D721Med (cell line): Measurements from ENCODE around the gene GPC2.

Source experiments
- DNase-seq: peaks from one replicate; pipeline ENCODE4 v3.0.0; 2011; ENCODE audit warnings: low spot score; ENCODE audit not compliant: insufficient read length
- FAIRE-seq: peaks from 2 replicates; lab custom pipeline; 2011; peaks lifted over from hg19 to GRCh38; lab: Jason Lieb, UNC
- TF ChIP-seq, protein P1 (sequence below): IDR thresholded peaks from 2 replicates; pipeline ENCODE4 v1.5.1; 2012; ENCODE audit warnings: mild to moderate bottlenecking, control low read depth; ENCODE audit not compliant: insufficient read depth; ENCODE audit errors: missing control alignments

Gene GPC2

DNA sequence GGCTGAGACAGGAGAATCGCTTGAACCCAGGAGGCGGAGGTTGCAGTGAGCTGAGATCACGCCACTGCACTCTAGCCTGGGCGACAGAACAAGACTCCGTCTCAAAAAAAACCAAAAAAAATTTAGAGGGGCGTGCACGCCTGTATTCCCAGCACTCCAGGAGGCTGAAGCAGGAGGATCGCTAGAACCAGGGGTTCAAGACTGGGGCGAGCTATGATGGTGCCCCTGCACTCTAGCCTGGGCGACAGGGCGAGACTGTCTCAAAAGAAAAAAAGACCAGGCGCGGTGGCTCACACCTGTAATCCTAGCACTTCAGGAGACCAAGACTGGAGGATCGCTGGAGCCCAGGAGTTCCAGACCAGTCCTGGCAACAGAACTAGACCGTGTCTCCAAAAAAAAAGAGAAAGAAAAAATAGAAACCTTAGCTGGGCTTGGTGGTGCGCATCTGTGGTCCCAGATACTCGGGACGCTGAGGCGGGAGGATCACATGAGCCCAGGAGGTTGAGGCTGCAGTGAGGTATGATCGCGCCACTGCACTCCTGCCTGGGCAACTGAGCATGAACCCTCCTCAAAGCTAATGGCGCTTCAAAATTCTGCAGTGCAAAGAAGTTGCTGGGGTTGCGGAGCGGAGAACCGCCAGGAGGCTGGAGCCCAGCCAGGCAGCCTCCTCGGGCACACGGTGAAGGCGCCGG, 50.8 kb downstream of the GPC2 start:
- TF ChIP-seq, protein P1, sequence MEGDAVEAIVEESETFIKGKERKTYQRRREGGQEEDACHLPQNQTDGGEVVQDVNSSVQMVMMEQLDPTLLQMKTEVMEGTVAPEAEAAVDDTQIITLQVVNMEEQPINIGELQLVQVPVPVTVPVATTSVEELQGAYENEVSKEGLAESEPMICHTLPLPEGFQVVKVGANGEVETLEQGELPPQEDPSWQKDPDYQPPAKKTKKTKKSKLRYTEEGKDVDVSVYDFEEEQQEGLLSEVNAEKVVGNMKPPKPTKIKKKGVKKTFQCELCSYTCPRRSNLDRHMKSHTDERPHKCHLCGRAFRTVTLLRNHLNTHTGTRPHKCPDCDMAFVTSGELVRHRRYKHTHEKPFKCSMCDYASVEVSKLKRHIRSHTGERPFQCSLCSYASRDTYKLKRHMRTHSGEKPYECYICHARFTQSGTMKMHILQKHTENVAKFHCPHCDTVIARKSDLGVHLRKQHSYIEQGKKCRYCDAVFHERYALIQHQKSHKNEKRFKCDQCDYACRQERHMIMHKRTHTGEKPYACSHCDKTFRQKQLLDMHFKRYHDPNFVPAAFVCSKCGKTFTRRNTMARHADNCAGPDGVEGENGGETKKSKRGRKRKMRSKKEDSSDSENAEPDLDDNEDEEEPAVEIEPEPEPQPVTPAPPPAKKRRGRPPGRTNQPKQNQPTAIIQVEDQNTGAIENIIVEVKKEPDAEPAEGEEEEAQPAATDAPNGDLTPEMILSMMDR, result no peak
- FAIRE-seq (no peak), DNase-seq (no peak)

- TF ChIP-seq, protein P1, result no peak
- FAIRE-seq (no peak), DNase-seq (no peak)
These were observed 52.6 kb downstream of the GPC2 start for GRCh38 chr7:100124301-100125230.

GRCh38 chr7:100122568-100122967, 54.6 kb downstream of the GPC2 start:
- TF ChIP-seq, protein P1, result no peak
- FAIRE-seq, result no peak
- no peak for DNase-seq

- no peak for FAIRE-seq
- DNase-seq, result no peak
These were observed 55.1 kb downstream of the GPC2 start for GRCh38 chr7:100122067-100122466.

GRCh38 chr7:100120733-100121036, 56.5 kb downstream of the GPC2 start:
- TF ChIP-seq, protein P1, result no peak
- FAIRE-seq (no peak), DNase-seq (no peak)

More at GRCh38 chr7:100122067-100122466, 55.1 kb downstream of the GPC2 start:
- TF ChIP-seq, protein P1, result no peak

DNA sequence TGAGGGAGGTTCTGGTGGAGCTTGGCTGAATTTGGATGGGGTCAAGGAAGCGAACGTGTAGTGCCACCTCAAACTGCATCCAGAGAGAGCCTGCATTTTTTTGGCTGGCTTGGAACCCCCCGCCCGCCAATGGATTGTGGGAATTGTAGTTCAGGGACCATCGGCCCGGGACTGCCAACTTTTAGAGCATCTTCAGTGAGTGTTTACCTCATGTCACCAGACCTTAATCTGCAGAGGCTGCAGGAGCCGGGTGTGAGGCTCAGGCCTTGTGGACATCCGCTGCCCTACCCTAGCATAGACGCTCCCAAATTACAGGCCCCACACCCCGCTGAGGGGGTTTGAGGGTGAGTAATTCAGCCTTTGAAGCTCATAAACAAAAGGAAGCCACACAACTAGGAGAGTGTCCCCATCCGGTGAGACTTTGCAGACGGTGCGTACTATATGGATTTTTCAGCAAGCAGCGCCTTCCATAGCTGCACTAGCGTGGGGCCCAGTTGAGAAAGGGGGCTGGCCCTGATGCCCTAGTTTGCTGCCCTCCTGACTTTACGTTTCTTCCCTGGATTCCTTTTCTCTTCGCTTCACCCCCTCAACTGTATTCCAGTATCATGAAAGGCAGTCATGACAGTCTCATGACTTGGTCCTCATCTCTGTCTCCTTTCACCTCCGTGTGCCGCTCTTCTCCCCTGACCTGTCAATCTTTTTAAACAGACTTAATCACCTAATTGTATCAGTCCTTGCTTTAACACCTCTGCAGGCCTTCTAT, 57.0 kb downstream of the GPC2 start:
- FAIRE-seq (no peak), DNase-seq (no peak)
- TF ChIP-seq, protein P1, result no peak
